ENCODE data around the gene CHAD. TPM values are rescaled to one million over a fixed set of nuclear protein-coding genes. Genes with fewer than 3 reads are reported as not detected.
A peak's percentile ranks its signal among the peaks of the same experiment; 100 is the strongest.

CHAD gene
- total RNA-seq, 1 donor from 2014 or later: not detected

DNA sequence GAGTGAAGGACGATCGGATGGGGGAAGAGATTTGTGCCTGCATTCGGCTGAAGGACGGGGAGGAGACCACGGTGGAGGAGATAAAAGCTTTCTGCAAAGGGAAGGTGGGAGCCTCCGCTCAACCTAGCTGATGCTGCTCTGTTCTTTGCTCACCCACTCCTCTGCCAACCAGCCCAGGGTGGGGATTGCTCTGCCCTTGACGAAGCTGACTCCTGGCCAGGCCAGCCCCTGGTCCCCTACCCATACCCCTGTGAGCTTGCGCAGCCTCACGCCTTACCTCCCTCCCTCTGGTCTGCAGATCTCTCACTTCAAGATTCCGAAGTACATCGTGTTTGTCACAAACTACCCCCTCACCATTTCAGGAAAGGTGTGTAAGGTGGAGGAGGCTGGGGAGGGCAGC, 5.2 kb upstream of the CHAD start:
- DNase-seq: no peak

DNA sequence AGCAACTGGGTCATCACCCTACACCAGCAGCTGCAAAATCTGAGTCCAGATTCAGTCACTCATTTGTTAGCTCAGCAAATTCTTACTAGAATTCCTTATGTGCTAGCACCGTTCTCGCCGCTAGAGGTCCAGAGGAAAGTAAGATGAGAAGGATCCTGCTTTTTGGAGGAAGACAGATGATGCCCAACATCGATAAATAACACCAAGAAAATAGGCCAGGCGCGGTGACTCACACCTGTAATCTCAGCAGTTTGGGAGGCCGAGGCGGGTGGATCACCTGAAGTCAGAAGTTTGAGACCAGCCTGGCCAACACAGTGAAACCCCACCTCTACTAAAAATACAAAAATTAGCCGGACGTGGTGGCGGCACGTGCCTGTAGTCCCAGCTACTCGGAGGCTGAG, 4.1 kb upstream of the CHAD start:
- peak; percentile 62 for DNase-seq

- DNase-seq: no peak
Measured at GRCh38 chr17:50472286-50472685, 3.6 kb upstream of the CHAD start.

- DNase-seq: peak; percentile 35
Measured at GRCh38 chr17:50471009-50471905, 2.6 kb upstream of the CHAD start.

DNA sequence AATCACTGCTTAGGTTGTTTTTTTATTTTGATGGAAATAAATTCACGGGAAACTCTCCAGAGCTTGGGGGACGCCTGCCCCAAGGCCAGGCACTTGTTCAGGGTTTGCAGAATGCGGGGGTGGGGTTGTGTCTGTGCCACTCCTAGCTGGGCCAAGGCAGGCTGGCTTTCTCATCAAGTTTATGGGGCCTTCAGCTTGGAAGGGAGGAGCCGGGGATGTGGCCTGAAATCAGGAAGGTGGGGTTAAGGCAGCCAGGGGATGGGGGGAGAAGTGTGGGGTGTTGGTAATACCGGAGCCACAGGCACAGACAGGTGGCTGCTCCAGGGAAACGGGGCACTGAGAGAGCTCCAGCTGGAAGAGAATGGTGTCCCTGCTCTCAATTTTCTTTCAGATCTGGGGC, 1.7 kb upstream of the CHAD start:
- no peak for DNase-seq

- no peak for DNase-seq
Measured at GRCh38 chr17:50469671-50470305, 1.1 kb upstream of the CHAD start.

DNA sequence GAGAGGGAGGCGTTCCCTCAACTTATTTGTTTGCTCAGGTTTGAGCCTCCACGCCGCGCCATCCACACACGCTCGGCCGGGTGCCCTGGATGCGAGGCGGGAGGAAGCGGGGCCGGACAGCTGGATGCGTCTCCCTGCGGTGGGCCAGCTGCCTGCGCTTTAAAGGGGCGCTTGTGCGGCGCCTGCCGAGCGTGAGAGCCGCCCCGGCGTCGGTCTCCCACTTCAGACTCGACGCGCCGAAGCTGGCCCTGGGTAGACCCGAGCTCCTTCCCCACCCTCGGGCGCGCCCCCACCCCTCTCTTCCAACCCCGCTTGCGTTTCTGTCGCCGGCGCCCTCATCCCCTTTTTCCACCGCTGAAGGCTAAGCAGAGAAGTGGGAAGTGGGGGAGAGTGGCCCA, 527 bp upstream of the CHAD start:
- peak; percentile 50 for DNase-seq

DNA sequence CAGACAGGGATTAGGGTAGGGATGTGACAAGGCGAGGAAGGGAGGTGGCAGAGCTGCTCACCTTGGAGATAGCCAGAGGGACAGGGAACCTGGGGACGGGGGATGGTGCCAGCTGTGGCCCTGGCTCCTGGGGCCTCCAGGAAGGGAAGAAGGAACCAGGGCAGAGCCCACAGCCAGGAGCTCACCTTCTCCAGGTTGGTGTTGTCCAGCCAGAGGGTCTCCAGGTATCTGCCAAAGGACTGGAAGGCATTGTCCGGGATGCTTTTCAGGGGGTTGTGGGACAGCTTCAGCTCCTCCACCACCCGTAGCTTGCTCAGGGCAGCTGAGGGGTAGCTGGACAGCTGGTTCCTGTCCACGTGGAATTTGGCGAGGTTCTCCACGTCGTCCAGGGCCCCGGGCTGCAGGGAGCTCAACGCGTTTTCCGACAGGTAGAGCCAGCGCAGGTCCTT, 801 bp downstream of the CHAD start:
- DNase-seq: no peak

- DNase-seq: no peak
Measured at GRCh38 chr17:50467114-50467854, 1.4 kb downstream of the CHAD start.

DNA sequence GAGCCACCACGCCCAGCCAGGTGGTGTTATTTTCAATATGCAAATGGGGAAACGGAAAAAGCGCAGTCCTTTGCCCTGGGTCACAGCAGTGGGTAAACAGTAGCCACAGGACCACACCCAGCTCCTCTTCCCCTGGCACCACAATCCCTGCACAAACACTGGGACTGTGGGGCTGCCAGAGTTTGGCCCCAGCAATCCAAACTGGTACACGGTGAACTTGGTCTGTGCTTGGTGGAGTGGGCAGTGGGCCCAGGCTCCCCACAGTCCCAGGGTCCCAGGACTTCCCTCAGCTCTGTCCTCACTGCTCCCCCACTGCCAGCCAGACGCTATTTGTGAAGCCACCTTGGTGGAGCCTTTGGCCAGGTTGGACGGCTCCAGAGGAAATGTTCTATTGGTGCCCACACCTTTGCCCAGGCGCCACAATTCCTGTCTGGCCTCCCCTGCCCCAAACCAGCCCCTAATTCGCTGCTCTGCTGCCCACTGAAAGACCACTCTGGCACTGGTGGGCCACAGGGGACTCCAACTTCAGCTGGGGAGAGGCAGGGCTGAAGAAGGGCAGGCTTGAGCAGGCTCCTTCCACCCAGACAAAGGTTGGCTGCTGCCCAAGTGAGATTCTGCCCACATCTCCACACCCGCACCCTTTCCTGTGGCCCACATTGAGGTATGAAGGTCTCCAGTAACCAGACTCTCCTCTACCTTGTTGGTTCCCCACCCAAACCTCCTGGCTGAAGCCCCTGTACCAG, 2.1 kb downstream of the CHAD start:
- no peak for DNase-seq

GRCh38 chr17:50465635-50466034, 3.0 kb downstream of the CHAD start:
- DNase-seq: no peak

GRCh38 chr17:50465171-50465570, 3.5 kb downstream of the CHAD start:
- no peak for DNase-seq

GRCh38 chr17:50464736-50465135, 3.9 kb downstream of the CHAD start:
- no peak for DNase-seq

GRCh38 chr17:50464121-50464520, 4.6 kb downstream of the CHAD start:
- no peak for DNase-seq

DNA sequence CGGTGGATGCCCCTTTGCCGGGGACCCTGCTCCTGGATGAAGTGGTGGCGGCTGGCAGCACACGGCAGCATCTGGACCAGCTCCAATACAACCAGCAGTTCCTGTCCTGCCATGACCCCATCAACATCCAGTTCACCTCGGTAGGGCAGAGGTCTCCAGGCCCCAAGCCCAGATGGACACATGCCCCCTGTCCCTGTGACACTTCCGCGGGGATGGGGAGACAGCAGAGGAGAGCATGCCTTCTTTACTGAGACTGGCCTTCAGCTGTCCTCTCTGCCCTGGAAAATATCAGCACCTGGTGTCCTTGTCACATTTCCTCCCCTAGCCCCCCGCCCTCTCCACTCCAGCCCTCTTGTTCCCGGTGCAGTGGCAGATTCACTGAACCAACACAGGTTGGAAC, 6.2 kb downstream of the CHAD start:
- no peak for DNase-seq

GRCh38 chr17:50461550-50462132, 7.0 kb downstream of the CHAD start:
- DNase-seq: no peak

DNA sequence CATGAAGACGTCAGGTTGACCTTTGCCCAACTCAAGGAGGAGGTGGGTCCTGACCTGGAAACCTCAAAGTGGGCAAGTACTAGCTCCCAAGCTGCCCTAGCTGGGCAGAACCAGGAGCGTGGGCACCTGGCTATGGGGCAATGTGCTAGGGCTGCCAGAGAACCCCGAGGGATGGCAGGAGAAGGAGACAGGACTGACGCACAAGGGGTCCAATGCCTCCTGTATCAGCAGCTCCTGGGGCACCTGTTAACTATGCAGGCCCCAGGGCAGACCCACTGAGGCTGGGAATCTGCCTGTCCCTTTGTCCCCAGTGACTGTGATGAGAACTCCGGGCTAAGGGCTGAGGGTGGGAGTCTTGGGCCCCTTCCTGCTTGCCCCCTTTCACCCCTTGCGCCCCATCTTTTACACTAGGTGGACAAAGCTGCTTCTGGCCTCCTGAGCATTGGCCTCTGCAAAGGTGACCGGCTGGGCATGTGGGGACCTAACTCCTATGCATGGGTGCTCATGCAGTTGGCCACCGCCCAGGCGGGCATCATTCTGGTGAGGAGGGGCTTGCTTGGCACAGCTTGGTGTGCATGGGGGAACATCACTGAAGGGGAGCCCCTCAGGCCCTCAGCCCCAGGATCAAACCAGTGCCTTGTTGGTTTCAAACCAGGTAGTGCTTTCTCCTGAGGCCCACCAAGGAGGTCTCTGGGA, 7.7 kb downstream of the CHAD start:
- no peak for DNase-seq

GRCh38 chr17:50459756-50460155, 8.9 kb downstream of the CHAD start:
- DNase-seq: no peak

DNA sequence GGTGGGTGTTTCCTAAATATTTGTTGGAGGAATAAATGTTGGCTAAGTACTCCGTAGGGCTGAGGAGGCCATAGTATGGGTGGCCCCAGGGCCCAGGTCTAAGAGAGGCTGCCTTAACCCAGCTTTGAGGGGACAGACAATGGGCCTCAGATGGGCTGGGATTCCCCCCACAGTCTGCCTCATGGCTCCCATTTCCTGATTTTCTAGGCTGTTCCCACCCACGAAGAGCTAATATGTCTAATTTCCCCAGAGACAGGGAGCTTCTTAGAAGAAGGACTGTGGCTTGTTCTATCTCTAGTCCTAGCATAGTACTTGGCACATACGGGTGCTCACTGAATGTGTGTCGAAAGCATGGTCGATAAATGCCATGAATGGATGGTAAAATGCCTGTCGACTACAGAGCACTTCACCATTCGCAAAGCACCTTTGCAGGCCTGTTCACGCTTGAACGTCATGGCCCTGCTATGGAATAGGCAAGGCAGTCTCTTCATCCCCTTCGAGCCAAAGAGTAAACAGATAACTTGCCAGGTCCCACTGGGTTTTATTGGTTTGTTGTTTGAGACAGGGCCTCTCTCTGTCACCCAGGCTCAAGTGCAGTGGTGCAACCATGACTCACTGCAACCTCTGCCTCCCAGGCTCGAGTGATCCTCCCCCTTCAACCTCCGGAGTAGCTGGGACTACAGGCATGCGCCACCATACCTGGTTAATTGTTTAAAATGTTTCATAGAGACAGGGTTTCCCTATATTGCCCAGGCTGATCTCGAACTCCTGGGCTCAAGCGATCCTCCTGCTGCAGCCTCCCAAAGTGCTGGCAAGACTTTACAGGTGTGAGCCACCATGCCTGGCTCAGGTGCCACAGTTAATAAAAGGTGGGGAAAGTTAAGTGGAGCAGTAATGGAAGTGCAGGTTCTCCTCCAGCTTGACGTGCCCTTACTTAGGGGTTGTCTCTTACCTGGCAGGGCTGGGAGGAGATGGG, 9.7 kb downstream of the CHAD start:
- DNase-seq: no peak

DNA sequence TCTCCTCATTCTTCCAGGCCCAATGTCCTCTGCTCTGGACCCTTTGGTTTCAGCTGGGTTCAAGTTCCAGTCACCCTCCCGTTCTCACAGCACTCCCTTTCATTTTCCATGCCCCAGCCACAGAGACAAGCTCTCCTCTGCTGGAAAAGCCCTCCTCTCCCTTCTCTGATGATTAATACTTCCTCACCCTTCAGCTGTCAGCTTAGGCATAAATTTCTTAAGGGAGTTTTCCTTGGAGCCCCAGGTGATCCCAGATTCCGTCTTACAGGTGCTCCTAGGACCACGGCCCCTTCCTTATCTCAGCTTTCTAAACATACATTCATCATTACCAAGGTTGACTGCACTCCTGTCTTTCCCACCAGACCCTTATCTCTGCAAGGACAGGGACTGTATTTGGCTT, 10.4 kb downstream of the CHAD start:
- no peak for DNase-seq
